SU-DHL-6 (cell line): ENCODE data around the gene B4GALNT4.

ENCODE experiments used
- H2AFZ ChIP-seq: fragments of 200-600 bp; sonication (generic); 2 replicates; pipeline ENCODE4 v1.6.1; 2014; ENCODE audit warnings: low read depth, mild to moderate bottlenecking, moderate library complexity, mixed read lengths, antibody characterized with exemption, low read length; ENCODE audit not compliant: severe bottlenecking
- H3F3A ChIP-seq: fragments of 200-600 bp; shearing (Covaris generic); 2 replicates; pipeline ENCODE4 v1.6.0; 2016; ENCODE audit warnings: antibody characterized with exemption, mild to moderate bottlenecking; ENCODE audit not compliant: insufficient read depth
- H3K27ac ChIP-seq: fragments of 200-600 bp; sonication (generic); 2 replicates; pipeline ENCODE4 v1.5.1; 2016; ENCODE audit warnings: low read depth, mild to moderate bottlenecking, low read length, moderate library complexity, mixed read lengths
- H3K27me3 ChIP-seq: fragments of 200-600 bp; sonication (generic), shearing (Covaris generic); 2 replicates; pipeline ENCODE4 v1.6.0; 2014; ENCODE audit warnings: mild to moderate bottlenecking, low read length
- H3K36me3 ChIP-seq: fragments of 200-600 bp; sonication (generic); 2 replicates; pipeline ENCODE4 v1.6.1; 2014; ENCODE audit warnings: mild to moderate bottlenecking, low read length, mixed read lengths
- H3K4me2 ChIP-seq: fragments of 300-600, 200-600 bp; shearing (Covaris generic), sonication (generic); 2 replicates; pipeline ENCODE4 v1.6.0; 2014; ENCODE audit warnings: low read length, low read depth, mild to moderate bottlenecking; ENCODE audit not compliant: poor library complexity, severe bottlenecking
- H3K4me3 ChIP-seq: fragments of 200-600 bp; sonication (generic); 2 replicates; pipeline ENCODE4 v1.5.1; 2014; ENCODE audit warnings: antibody characterized with exemption, low read length, mild to moderate bottlenecking, mixed read lengths; ENCODE audit not compliant: insufficient read depth, poor library complexity, severe bottlenecking
- H3K79me2 ChIP-seq: fragments of 200-600 bp; sonication (generic); 2 replicates; pipeline ENCODE4 v1.6.1; 2014; ENCODE audit warnings: mild to moderate bottlenecking, low read length, moderate library complexity; ENCODE audit not compliant: insufficient read depth
- H3K9ac ChIP-seq: fragments of 200-600 bp; sonication (generic); 2 replicates; pipeline ENCODE4 v1.7.0; 2014; ENCODE audit warnings: mild to moderate bottlenecking, low read length
- H3K9me2 ChIP-seq: fragments of 200-600 bp; sonication (generic); replicated peaks from 2 replicates; pipeline ENCODE4 v1.6.1; 2014; ENCODE audit warnings: low read length; ENCODE audit not compliant: insufficient read depth
- H3K9me3 ChIP-seq: fragments of 200-600 bp; sonication (generic); 2 replicates; pipeline ENCODE4 v1.6.1; 2014; ENCODE audit warnings: low read length, mixed read lengths; ENCODE audit not compliant: insufficient read depth
- H4K20me1 ChIP-seq: fragments of 200-600 bp; sonication (generic); 2 replicates; pipeline ENCODE4 v1.6.1; 2014; ENCODE audit warnings: low read depth, mild to moderate bottlenecking, antibody characterized with exemption, low read length, moderate library complexity, mixed read lengths
- CTCF ChIP-seq: fragments of 200-600 bp; sonication (generic); IDR thresholded peaks from one replicate; pipeline ENCODE4 v1.5.1; 2017; ENCODE audit warnings: antibody characterized with exemption, mild to moderate bottlenecking, low read length, moderate library complexity; ENCODE audit not compliant: insufficient read depth, poor library complexity, severe bottlenecking
- EZH2phosphoT487 ChIP-seq: fragments of 200-600 bp; sonication (generic), shearing (Covaris generic); conservative IDR thresholded peaks from 2 replicates; pipeline ENCODE4 v1.6.1; 2018; ENCODE audit warnings: mild to moderate bottlenecking, antibody characterized with exemption, low read length, moderate library complexity, mixed read lengths

The B4GALNT4 gene

GRCh38 chr11:413120-414081, 44.1 kb downstream of the B4GALNT4 start:
- H3K9me3 ChIP-seq, result no peaks in the 10 kb centered on the region
- H3K4me2 ChIP-seq, result no peak overlapping the region
- no peaks in the 10 kb centered on the region for H3K27me3 ChIP-seq
- no peak overlapping the region for H3K27ac ChIP-seq
- no peaks in the 10 kb centered on the region for H4K20me1 ChIP-seq
- H2AFZ ChIP-seq, result no peak overlapping the region
- no peak overlapping the region for H3K9ac ChIP-seq
- H3K4me3 ChIP-seq, result no peak overlapping the region
- no peaks in the 10 kb centered on the region for H3K9me2 ChIP-seq
- no peaks in the 10 kb centered on the region for H3F3A ChIP-seq
- H3K36me3 ChIP-seq, result no peaks in the 10 kb centered on the region
- H3K79me2 ChIP-seq, result no peaks in the 10 kb centered on the region
- TF ChIP-seq EZH2phosphoT487, result no peak
- TF ChIP-seq CTCF, result no peak

GRCh38 chr11:414318-414857, 45.1 kb downstream of the B4GALNT4 start:
- H3K27me3 ChIP-seq, result no peaks in the 10 kb centered on the region
- no peak overlapping the region for H3K9ac ChIP-seq
- no peaks in the 10 kb centered on the region for H3K9me3 ChIP-seq
- no peak overlapping the region for H3K4me3 ChIP-seq
- no peaks in the 10 kb centered on the region for H4K20me1 ChIP-seq
- H3F3A ChIP-seq, result no peaks in the 10 kb centered on the region
- TF ChIP-seq CTCF (no peak), EZH2phosphoT487 (no peak)
- H3K9me2 ChIP-seq, result no peaks in the 10 kb centered on the region
- H3K27ac ChIP-seq, result no peak overlapping the region
- no peak overlapping the region for H2AFZ ChIP-seq
- H3K4me2 ChIP-seq, result no peak overlapping the region
- H3K36me3 ChIP-seq, result no peaks in the 10 kb centered on the region
- H3K79me2 ChIP-seq, result no peaks in the 10 kb centered on the region

GRCh38 chr11:415640-416041, 46.3 kb downstream of the B4GALNT4 start:
- H3F3A ChIP-seq, result no peaks in the 10 kb centered on the region
- H2AFZ ChIP-seq, result no peak overlapping the region
- no peaks in the 10 kb centered on the region for H3K36me3 ChIP-seq
- no peaks in the 10 kb centered on the region for H3K9me3 ChIP-seq
- H3K79me2 ChIP-seq, result no peaks in the 10 kb centered on the region
- H3K27me3 ChIP-seq, result no peaks in the 10 kb centered on the region
- H3K4me3 ChIP-seq, result no peak overlapping the region
- H3K9me2 ChIP-seq, result no peaks in the 10 kb centered on the region
- no peaks in the 10 kb centered on the region for H4K20me1 ChIP-seq
- no peak overlapping the region for H3K9ac ChIP-seq
- H3K4me2 ChIP-seq, result no peak overlapping the region
- H3K27ac ChIP-seq, result no peak overlapping the region
- no peak for TF ChIP-seq EZH2phosphoT487
- TF ChIP-seq CTCF, result no peak
